K562 (cell line): Measurements from ENCODE around the gene C1orf94. TPM values are rescaled to one million over a fixed set of nuclear protein-coding genes. Genes with fewer than 3 reads are reported as not detected.

Source experiments
- ATAC-seq: fragments of 200-7000 bp; cut with Tn5 transposase; 3 replicates; pipeline ENCODE4 v1.9.1; 2020; ENCODE audit warnings: moderate library complexity
- BruUV-seq: library from RNA; stranded (reverse); fragments of 400-500 nt; replicated peaks from 2 replicates; lab custom pipeline; 2021; lab: Mats Ljungman, UMichigan
- CTCF ChIA-PET: fragments of 300-600 bp; formaldehyde crosslinking; extraction: SDS; loops from one replicate; lab custom pipeline; 2021; ENCODE audit warnings: low intra/inter-chr PET ratio; lab: Yijun Ruan, JAX
- POLR2A ChIA-PET: fragments of 300-600, 350-650 bp; sonication (Branson Sonifier 250); formaldehyde crosslinking; extraction: SDS; loops from one replicate; lab custom pipeline; 2021; ENCODE audit warnings: antibody characterized with exemption, inconsistent platforms; lab: Yijun Ruan, JAX
- DNase-seq, 4 experiments: peaks; one replicate each; pipeline versions ENCODE4 v3.0.0 to v3.0.0-alpha.2; 2011 to 2018; ENCODE audit warnings: low spot score in 3 of 4, mixed read lengths in 3 of 4; ENCODE audit errors: extremely low read depth in 1 of 4
- FAIRE-seq: peaks from 2 replicates; lab custom pipeline; 2011; peaks lifted over from hg19 to GRCh38; lab: Jason Lieb, UNC
- H2AFZ ChIP-seq: 2 replicates; pipeline ENCODE4 v1.6.0; 2011; ENCODE audit warnings: low read depth, low read length, control low read depth, inconsistent platforms
- H3K27ac ChIP-seq: fragments of 200-600 bp; 3 replicates; pipeline ENCODE4 v1.8.0; 2011; ENCODE audit warnings: low read depth, mild to moderate bottlenecking, control low read depth, inconsistent platforms, low read length, moderate library complexity, mixed read lengths; ENCODE audit errors: extremely low read depth
- H3K27me3 ChIP-seq, 2 experiments: fragments of 300-600 bp in 1 of 2; 2 replicates in 1 of 2; 3 replicates in 1 of 2; pipeline versions ENCODE4 v1.6.0 to v1.8.0; 2011; ENCODE audit warnings: inconsistent platforms in 2 of 2, low read length in 2 of 2, mild to moderate bottlenecking in 1 of 2, mixed read lengths in 1 of 2, moderate library complexity in 1 of 2; ENCODE audit not compliant: control insufficient read depth in 2 of 2, insufficient read depth in 2 of 2
- H3K36me3 ChIP-seq: fragments of 300-600 bp; 3 replicates; pipeline ENCODE4 v1.8.0; 2011; ENCODE audit warnings: mild to moderate bottlenecking, low read length, inconsistent platforms; ENCODE audit not compliant: control insufficient read depth, insufficient read depth
- H3K4me1 ChIP-seq, 2 experiments: fragments of 200-600 bp in 1 of 2; replicated peaks in 1 of 2; 2 replicates in 1 of 2; 3 replicates in 1 of 2; pipeline versions ENCODE4 v1.5.1 to v1.8.0; 2011; ENCODE audit warnings: inconsistent platforms in 2 of 2, low read length in 2 of 2, mild to moderate bottlenecking in 1 of 2, mixed read lengths in 1 of 2, moderate library complexity in 1 of 2; ENCODE audit not compliant: control insufficient read depth in 2 of 2, insufficient read depth in 2 of 2
- H3K4me2 ChIP-seq: 2 replicates; pipeline ENCODE4 v1.6.1; 2011; ENCODE audit warnings: low read length, control low read depth, inconsistent platforms, mixed read lengths; ENCODE audit not compliant: insufficient read depth
- H3K4me3 ChIP-seq: fragments of 200-600 bp; sonication (generic), shearing (Covaris generic); 2 replicates; pipeline ENCODE4 v1.5.1; 2016; ENCODE audit warnings: control low read depth, inconsistent platforms
- H3K79me2 ChIP-seq: fragments of 200-600 bp; 3 replicates; pipeline ENCODE4 v1.8.0; 2011; ENCODE audit warnings: low read length, inconsistent platforms; ENCODE audit not compliant: control insufficient read depth, insufficient read depth
- H3K9ac ChIP-seq, 2 experiments: 2 replicates each; pipeline versions ENCODE4 v1.6.0 to v1.6.1; 2011; ENCODE audit warnings: low read depth in 2 of 2, low read length in 2 of 2, control low read depth in 1 of 2, inconsistent platforms in 1 of 2, mild to moderate bottlenecking in 1 of 2, mixed read lengths in 1 of 2; ENCODE audit not compliant: insufficient read depth in 1 of 2
- H3K9me1 ChIP-seq: one replicate; pipeline ENCODE4 v1.6.0; 2011; ENCODE audit warnings: inconsistent platforms, mild to moderate bottlenecking, low read length, moderate library complexity; ENCODE audit not compliant: control insufficient read depth, insufficient read depth
- H3K9me3 ChIP-seq: replicated peaks from 2 replicates; pipeline ENCODE4 v1.5.1; 2011; ENCODE audit warnings: low read depth, low read length, inconsistent platforms; ENCODE audit not compliant: control insufficient read depth, insufficient read depth
- H4K20me1 ChIP-seq: replicated peaks from 2 replicates; pipeline ENCODE4 v1.6.1; 2011; ENCODE audit warnings: low read length, inconsistent platforms, mixed read lengths; ENCODE audit not compliant: control insufficient read depth, insufficient read depth
- BMI1 ChIP-seq: fragments of 150-350 bp; IDR thresholded peaks from 2 replicates; pipeline ENCODE4 v1.6.1; 2014; ENCODE audit warnings: low read length
- MCM3 ChIP-seq: fragments of 450-650 bp; IDR thresholded peaks from 2 replicates; pipeline ENCODE4 v1.6.1; 2016
- USF1 ChIP-seq: sonication (generic); formaldehyde crosslinking; IDR thresholded peaks from 2 replicates; pipeline ENCODE4 v1.9.0; 2022; ENCODE audit warnings: mild to moderate bottlenecking, missing genetic modification reagents
- ZBTB2 ChIP-seq: fragments of 450-650 bp; IDR thresholded peaks from 2 replicates; pipeline ENCODE4 v1.6.1; 2016; ENCODE audit warnings: antibody characterized with exemption
- ZNF324 ChIP-seq: fragments of 250-450 bp; sonication (Bioruptor Pico); IDR thresholded peaks from 2 replicates; pipeline ENCODE4 v1.4.0; 2020; ENCODE audit warnings: mild to moderate bottlenecking
- WGBS: fragments of 100-300 bp; shearing (Covaris generic); methylation state at CpG from one replicate; pipeline ENCODE4 v1.1.6; 2016; ENCODE audit warnings: low coverage, mixed read lengths; ENCODE audit not compliant: insufficient coverage; ENCODE audit errors: missing lambda C conversion rate; 5-methylcytosine and 5-hydroxymethylcytosine counted together
- in situ Hi-C: fragments of 300-500 bp; cut with MboI; formaldehyde crosslinking; loops from 4 replicates; pipeline ENCODE4 v1.15.0; 2018; ENCODE audit warnings: inconsistent platforms, mixed read lengths
- intact Hi-C: fragments of 100-400 bp; cut with micrococcal nuclease; formaldehyde crosslinking; loops from 2 replicates; pipeline ENCODE4 v1.14.2; 2022
- polyA plus RNA-seq, 8 experiments: library from polyadenylated mRNA; depleted of rRNA in 4 of 8; stranded (reverse) in 5 of 8; unstranded in 3 of 8; fragments of >200 nt; fragmentation: Nextera tagmentation in 2 of 8; fragmentation: Illumina TruSeq in 1 of 8; extraction: Ambion mirVana in 2 of 8; extraction: Trizol in 1 of 8; gene quantifications; 2 replicates each; pipeline versions ENCODE4 v1.2.1 to v1.2.3, GENCODE V29; 2011 to 2014; ENCODE audit warnings: inconsistent platforms in 1 of 8, missing spikeins in 1 of 8
- total RNA-seq, 7 experiments: library from RNA; depleted of rRNA in 6 of 7; stranded (reverse); fragments of >200 nt in 6 of 7; fragmentation: Illumina TruSeq in 2 of 7; extraction: Trizol in 2 of 7; gene quantifications; 2 replicates each; pipeline versions ENCODE4 v1.2.1 to v1.2.3, GENCODE V29; 2011 to 2021; ENCODE audit warnings: low replicate concordance in 1 of 7

Gene C1orf94
- total and polyA plus RNA-seq, 9 of the 15 experiments (the other 6 are each of a cell fraction or from before 2014, with no cell fraction given) = not detected

GRCh38 chr1:34236089-34236488 lies 59.4 kb downstream of the C1orf94 start:
- no peak for DNase-seq
- H3K27ac ChIP-seq = no peak overlapping the region
- no peak overlapping the region for H3K9ac ChIP-seq
- no peaks in the 10 kb centered on the region for H3K9me3 ChIP-seq
- no peaks in the 10 kb centered on the region for H3K79me2 ChIP-seq
- in situ Hi-C loops = no loop called here
- no peak for FAIRE-seq
- no peaks in the 10 kb centered on the region for H3K4me1 ChIP-seq
- H3K4me2 ChIP-seq = no peak overlapping the region
- 0% methylated on average over 6 of the region's 6 CpGs for WGBS
- H4K20me1 ChIP-seq = no peaks in the 10 kb centered on the region
- H3K9me1 ChIP-seq = no peaks in the 10 kb centered on the region
- ATAC-seq = no peak
- no peaks in the 10 kb centered on the region for H3K36me3 ChIP-seq
- no TSS peak for BruUV-seq
- intact Hi-C loops = no loop called here
- TF ChIP-seq ZNF324 (CRISPR knock-in tag) (no peak), ZBTB2 (no peak)
- TF ChIP-seq, all 486 proteins: peak for 0
- POLR2A ChIA-PET = no interaction called here
- no peak overlapping the region for H2AFZ ChIP-seq
- CTCF ChIA-PET = no interaction called here
- no peaks in the 10 kb centered on the region for H3K27me3 ChIP-seq
- no peak overlapping the region for H3K4me3 ChIP-seq

- H3K4me3 ChIP-seq = no peak overlapping the region
- H3K27me3 ChIP-seq = no peaks in the 10 kb centered on the region
- no peak overlapping the region for H3K9ac ChIP-seq
- TF ChIP-seq MCM3 (no peak), USF1 (no peak), BMI1 (no peak)
- TF ChIP-seq, all 486 proteins: peak for 0
- FAIRE-seq (no peak), ATAC-seq (no peak), DNase-seq (no peak)
- CTCF ChIA-PET = no interaction called here
- POLR2A ChIA-PET = no interaction called here
- intact Hi-C loops (no loop called here), in situ Hi-C loops (no loop called here)
- Histone ChIP-seq H3K79me2 (no peaks in the 10 kb centered on the region), H3K9me1 (no peaks in the 10 kb centered on the region), H2AFZ (no peak overlapping the region), H3K4me1 (no peaks in the 10 kb centered on the region), H3K27ac (no peak overlapping the region), H3K4me2 (no peak overlapping the region), H3K36me3 (no peaks in the 10 kb centered on the region), H4K20me1 (no peaks in the 10 kb centered on the region), H3K9me3 (no peaks in the 10 kb centered on the region)
- 0% methylated on average over 8 of the region's 8 CpGs for WGBS
- no TSS peak for BruUV-seq
Observed at GRCh38 chr1:34237151-34237815, 60.6 kb downstream of the C1orf94 start.
